Astrocyte (in vitro differentiated cells and primary cell): ENCODE results near the gene DAD1. TPM values are rescaled to one million over a fixed set of nuclear protein-coding genes. Genes with fewer than 3 reads are reported as not detected.

Source experiments
- DNase-seq: peaks from one replicate; pipeline ENCODE4 v3.0.0-alpha.2; 2010; ENCODE audit warnings: low read depth
- FAIRE-seq: peaks from 2 replicates; lab custom pipeline; 2011; peaks lifted over from hg19 to GRCh38; lab: Jason Lieb, UNC
- H2AFZ ChIP-seq: 2 replicates; pipeline ENCODE4 v1.6.0; 2012; ENCODE audit warnings: low read depth, low read length, inconsistent platforms
- H3K27ac ChIP-seq: 2 replicates; pipeline ENCODE4 v1.5.1; 2011; ENCODE audit warnings: low read depth, low read length, inconsistent platforms
- H3K27me3 ChIP-seq: 2 replicates; pipeline ENCODE4 v1.6.0; 2011; ENCODE audit warnings: low read length, inconsistent platforms; ENCODE audit not compliant: insufficient read depth
- H3K36me3 ChIP-seq: 2 replicates; pipeline ENCODE4 v1.5.1; 2011; ENCODE audit warnings: low read length, inconsistent platforms; ENCODE audit not compliant: insufficient read depth
- H3K4me1 ChIP-seq: 2 replicates; pipeline ENCODE4 v1.5.1; 2011; ENCODE audit warnings: low read length, inconsistent platforms; ENCODE audit not compliant: insufficient read depth
- H3K4me2 ChIP-seq: 2 replicates; pipeline ENCODE4 v1.6.0; 2012; ENCODE audit warnings: low read length, inconsistent platforms
- H3K4me3 ChIP-seq: 2 replicates; pipeline ENCODE4 v1.5.1; 2011; ENCODE audit warnings: low read depth, mild to moderate bottlenecking, low read length, inconsistent platforms; ENCODE audit not compliant: insufficient read depth
- H3K79me2 ChIP-seq: 2 replicates; pipeline ENCODE4 v1.6.0; 2012; ENCODE audit warnings: mild to moderate bottlenecking, low read length, inconsistent platforms; ENCODE audit not compliant: insufficient read depth
- H3K9ac ChIP-seq: 2 replicates; pipeline ENCODE4 v1.6.0; 2012; ENCODE audit warnings: mild to moderate bottlenecking, low read length, inconsistent platforms
- H3K9me3 ChIP-seq: 2 replicates; pipeline ENCODE4 v1.5.1; 2012; ENCODE audit warnings: low read depth, mild to moderate bottlenecking, low read length, inconsistent platforms; ENCODE audit not compliant: insufficient read depth
- H4K20me1 ChIP-seq: 2 replicates; pipeline ENCODE4 v1.6.0; 2012; ENCODE audit warnings: low read length, inconsistent platforms; ENCODE audit not compliant: insufficient read depth
- H3K27ac Mint-ChIP-seq: one replicate; pipeline ENCODE4 v1.8.0; 2021; ENCODE audit warnings: mild to moderate bottlenecking, mixed read lengths; ENCODE audit not compliant: unreplicated experiment
- H3K27me3 Mint-ChIP-seq: one replicate; pipeline ENCODE4 v1.8.0; 2021; ENCODE audit warnings: low read depth, mixed read lengths; ENCODE audit not compliant: unreplicated experiment
- H3K36me3 Mint-ChIP-seq: one replicate; pipeline ENCODE4 v1.8.0; 2021; ENCODE audit warnings: low read depth, mixed read lengths; ENCODE audit not compliant: unreplicated experiment
- H3K4me1 Mint-ChIP-seq: one replicate; pipeline ENCODE4 v1.8.0; 2021; ENCODE audit warnings: low read depth, mixed read lengths; ENCODE audit not compliant: unreplicated experiment
- H3K4me3 Mint-ChIP-seq: one replicate; pipeline ENCODE4 v1.8.0; 2021; ENCODE audit warnings: mild to moderate bottlenecking, moderate library complexity, mixed read lengths; ENCODE audit not compliant: unreplicated experiment
- H3K9me3 Mint-ChIP-seq: one replicate; pipeline ENCODE4 v1.8.0; 2021; ENCODE audit warnings: mild to moderate bottlenecking, mixed read lengths; ENCODE audit not compliant: unreplicated experiment
- EZH2 ChIP-seq: IDR thresholded peaks from 2 replicates; pipeline ENCODE4 v1.6.1; 2012; ENCODE audit warnings: mild to moderate bottlenecking, low read length, inconsistent platforms; ENCODE audit not compliant: insufficient read depth
- total RNA-seq: library from RNA; stranded (reverse); gene quantifications from 2 replicates; pipeline ENCODE4 v1.2.1, GENCODE V29; 2021
- TF ChIP-seq, protein P1 (sequence below): IDR thresholded peaks from 2 replicates; pipeline ENCODE4 v1.5.1; 2011; ENCODE audit warnings: low read depth, mild to moderate bottlenecking, inconsistent platforms, low read length, moderate library complexity; ENCODE audit not compliant: insufficient read depth

The DAD1 gene
- total RNA-seq, 1 donor from 2014 or later = 302 TPM

DNA sequence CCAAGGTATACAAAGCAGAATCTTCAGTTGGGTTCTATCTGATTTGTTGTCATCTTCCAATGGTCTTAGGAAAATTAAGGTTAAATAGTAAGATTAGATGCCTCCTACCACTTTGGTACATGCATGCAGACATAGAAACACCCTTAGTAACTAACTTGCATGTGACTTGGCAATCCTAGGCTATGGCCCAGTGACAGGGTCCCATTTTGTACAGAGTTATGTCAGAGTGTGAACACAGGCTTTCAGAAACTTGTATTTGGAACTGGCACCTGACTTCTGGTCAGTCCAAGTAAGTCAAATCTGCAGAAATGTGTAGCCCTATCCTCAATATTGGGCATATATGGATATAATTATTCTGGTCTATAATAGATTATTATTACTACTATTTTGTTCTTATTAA lies 53.1 kb downstream of the DAD1 start:
- no peak overlapping the region for H3K27ac Mint-ChIP-seq
- peaks cover 63% of the 10 kb centered on the region for H3K4me1 Mint-ChIP-seq
- no peak overlapping the region for H3K4me2 ChIP-seq
- H3K9me3 Mint-ChIP-seq = no peaks in the 10 kb centered on the region
- H3K27me3 ChIP-seq = no peaks in the 10 kb centered on the region
- H3K36me3 Mint-ChIP-seq = peaks cover 2% of the 10 kb centered on the region
- no peak overlapping the region for H2AFZ ChIP-seq
- H3K4me1 ChIP-seq = peaks cover 37% of the 10 kb centered on the region
- no peaks in the 10 kb centered on the region for H3K9me3 ChIP-seq
- H3K36me3 ChIP-seq = no peaks in the 10 kb centered on the region
- no peaks in the 10 kb centered on the region for H4K20me1 ChIP-seq
- DNase-seq = no peak
- FAIRE-seq = no peak
- peak overlapping the region; percentile 89 for H3K27ac ChIP-seq
- no peak for TF ChIP-seq EZH2
- TF ChIP-seq, protein P1, sequence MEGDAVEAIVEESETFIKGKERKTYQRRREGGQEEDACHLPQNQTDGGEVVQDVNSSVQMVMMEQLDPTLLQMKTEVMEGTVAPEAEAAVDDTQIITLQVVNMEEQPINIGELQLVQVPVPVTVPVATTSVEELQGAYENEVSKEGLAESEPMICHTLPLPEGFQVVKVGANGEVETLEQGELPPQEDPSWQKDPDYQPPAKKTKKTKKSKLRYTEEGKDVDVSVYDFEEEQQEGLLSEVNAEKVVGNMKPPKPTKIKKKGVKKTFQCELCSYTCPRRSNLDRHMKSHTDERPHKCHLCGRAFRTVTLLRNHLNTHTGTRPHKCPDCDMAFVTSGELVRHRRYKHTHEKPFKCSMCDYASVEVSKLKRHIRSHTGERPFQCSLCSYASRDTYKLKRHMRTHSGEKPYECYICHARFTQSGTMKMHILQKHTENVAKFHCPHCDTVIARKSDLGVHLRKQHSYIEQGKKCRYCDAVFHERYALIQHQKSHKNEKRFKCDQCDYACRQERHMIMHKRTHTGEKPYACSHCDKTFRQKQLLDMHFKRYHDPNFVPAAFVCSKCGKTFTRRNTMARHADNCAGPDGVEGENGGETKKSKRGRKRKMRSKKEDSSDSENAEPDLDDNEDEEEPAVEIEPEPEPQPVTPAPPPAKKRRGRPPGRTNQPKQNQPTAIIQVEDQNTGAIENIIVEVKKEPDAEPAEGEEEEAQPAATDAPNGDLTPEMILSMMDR = no peak
- no peak overlapping the region for H3K4me3 Mint-ChIP-seq
- no peak overlapping the region for H3K4me3 ChIP-seq
- no peak overlapping the region for H3K9ac ChIP-seq
- H3K27me3 Mint-ChIP-seq = no peaks in the 10 kb centered on the region
- H3K79me2 ChIP-seq = peaks cover 6% of the 10 kb centered on the region

DNA sequence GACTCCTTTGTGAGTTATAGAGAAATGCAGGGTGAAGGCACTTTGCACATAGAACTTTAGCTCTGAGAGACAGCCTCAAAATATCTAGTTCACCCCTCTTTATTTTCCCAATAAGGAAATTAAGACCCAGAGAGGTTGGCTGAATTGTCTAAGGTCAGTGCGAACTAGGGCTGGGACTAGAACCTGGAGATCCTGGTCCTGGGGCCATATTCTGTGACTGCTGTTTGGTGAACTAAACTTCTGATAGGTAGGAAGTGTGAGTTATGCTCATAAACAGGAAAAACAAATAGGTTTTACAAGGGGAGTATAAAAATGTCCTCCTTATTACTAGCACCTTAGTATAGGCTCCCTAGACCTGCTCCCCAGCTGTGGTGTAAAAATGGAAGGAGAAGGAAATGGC lies 53.9 kb downstream of the DAD1 start:
- no peak overlapping the region for H3K9ac ChIP-seq
- H3K4me1 Mint-ChIP-seq = peaks cover 64% of the 10 kb centered on the region
- DNase-seq (no peak), FAIRE-seq (no peak)
- no peaks in the 10 kb centered on the region for H3K36me3 ChIP-seq
- H3K4me3 ChIP-seq = no peak overlapping the region
- peak overlapping the region; percentile 60 for H3K27ac Mint-ChIP-seq
- H3K4me2 ChIP-seq = no peak overlapping the region
- no peak overlapping the region for H3K27ac ChIP-seq
- H3K9me3 Mint-ChIP-seq = no peaks in the 10 kb centered on the region
- peaks cover 6% of the 10 kb centered on the region for H3K79me2 ChIP-seq
- H4K20me1 ChIP-seq = no peaks in the 10 kb centered on the region
- no peak overlapping the region for H2AFZ ChIP-seq
- H3K27me3 ChIP-seq = no peaks in the 10 kb centered on the region
- peaks cover 2% of the 10 kb centered on the region for H3K36me3 Mint-ChIP-seq
- no peak overlapping the region for H3K4me3 Mint-ChIP-seq
- H3K27me3 Mint-ChIP-seq = no peaks in the 10 kb centered on the region
- H3K9me3 ChIP-seq = no peaks in the 10 kb centered on the region
- no peak for TF ChIP-seq EZH2
- TF ChIP-seq, protein P1 = no peak
- H3K4me1 ChIP-seq = peaks cover 37% of the 10 kb centered on the region

DNA sequence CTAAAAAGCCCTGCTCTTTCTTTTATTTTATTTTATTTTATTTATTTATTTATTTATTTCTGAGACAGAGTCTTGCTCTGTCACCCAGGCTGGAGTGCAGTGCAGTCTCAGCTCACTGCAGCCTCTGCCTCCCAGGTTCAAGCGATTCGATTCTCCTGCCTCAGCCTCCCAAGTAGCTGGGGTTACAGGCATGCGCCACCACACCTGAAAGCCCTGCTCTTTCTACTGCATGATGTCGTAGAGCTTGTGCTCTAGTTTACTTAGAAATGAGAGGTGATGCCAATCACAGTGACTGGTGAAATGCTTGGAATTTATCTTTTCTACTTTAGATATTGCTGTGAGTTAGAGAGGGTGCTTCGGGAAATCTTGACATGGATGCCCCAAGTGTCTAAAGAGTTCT lies 54.5 kb downstream of the DAD1 start:
- no peak for TF ChIP-seq EZH2
- TF ChIP-seq, protein P1 = no peak
- H3K4me3 ChIP-seq = no peak overlapping the region
- DNase-seq (no peak), FAIRE-seq (no peak)
- H2AFZ ChIP-seq = no peak overlapping the region
- no peak overlapping the region for H3K9ac ChIP-seq
- H3K4me3 Mint-ChIP-seq = no peak overlapping the region
- no peaks in the 10 kb centered on the region for H3K27me3 Mint-ChIP-seq
- peaks cover 64% of the 10 kb centered on the region for H3K4me1 Mint-ChIP-seq
- H3K4me2 ChIP-seq = no peak overlapping the region
- H3K27ac Mint-ChIP-seq = no peak overlapping the region
- peaks cover 2% of the 10 kb centered on the region for H3K36me3 Mint-ChIP-seq
- peaks cover 37% of the 10 kb centered on the region for H3K4me1 ChIP-seq
- no peak overlapping the region for H3K27ac ChIP-seq
- H4K20me1 ChIP-seq = no peaks in the 10 kb centered on the region
- peaks cover 6% of the 10 kb centered on the region for H3K79me2 ChIP-seq
- no peaks in the 10 kb centered on the region for H3K27me3 ChIP-seq
- H3K9me3 Mint-ChIP-seq = no peaks in the 10 kb centered on the region
- no peaks in the 10 kb centered on the region for H3K9me3 ChIP-seq
- H3K36me3 ChIP-seq = no peaks in the 10 kb centered on the region
